ENCODE data around the gene UBA3.

Gene UBA3

DNA sequence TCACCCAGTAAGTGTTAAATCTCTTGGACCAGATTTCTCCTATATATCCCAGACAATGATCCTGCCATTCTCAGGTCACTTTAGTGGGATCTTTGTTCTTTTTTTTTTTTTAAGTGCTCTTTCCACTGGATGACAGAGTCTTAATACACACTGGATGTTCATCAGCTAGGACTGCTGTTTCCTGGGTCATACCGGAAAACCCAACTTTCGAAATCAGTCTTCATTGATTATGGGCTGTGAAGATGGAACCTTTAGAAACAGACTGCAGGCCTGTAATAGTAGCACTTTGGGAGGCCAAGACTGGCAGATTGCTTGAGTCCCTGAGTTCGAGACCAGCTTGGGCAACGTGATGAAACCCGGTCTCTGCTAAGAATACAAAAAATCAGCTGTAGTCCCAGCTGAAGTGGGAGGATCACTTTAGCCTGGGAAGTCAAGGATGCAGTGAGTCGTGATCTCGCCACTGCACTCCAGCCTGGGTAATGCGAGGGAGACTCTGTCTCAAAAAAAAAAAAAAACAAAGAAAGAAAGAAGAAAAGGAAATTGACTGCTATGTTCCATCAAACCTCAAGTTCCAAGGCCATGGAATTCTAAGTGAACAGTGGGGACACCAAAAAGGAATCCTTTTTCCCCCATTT lies 69.0 kb downstream of the UBA3 start:
- no peak for DNase-seq (ENCODE audit: low spot score)

DNA sequence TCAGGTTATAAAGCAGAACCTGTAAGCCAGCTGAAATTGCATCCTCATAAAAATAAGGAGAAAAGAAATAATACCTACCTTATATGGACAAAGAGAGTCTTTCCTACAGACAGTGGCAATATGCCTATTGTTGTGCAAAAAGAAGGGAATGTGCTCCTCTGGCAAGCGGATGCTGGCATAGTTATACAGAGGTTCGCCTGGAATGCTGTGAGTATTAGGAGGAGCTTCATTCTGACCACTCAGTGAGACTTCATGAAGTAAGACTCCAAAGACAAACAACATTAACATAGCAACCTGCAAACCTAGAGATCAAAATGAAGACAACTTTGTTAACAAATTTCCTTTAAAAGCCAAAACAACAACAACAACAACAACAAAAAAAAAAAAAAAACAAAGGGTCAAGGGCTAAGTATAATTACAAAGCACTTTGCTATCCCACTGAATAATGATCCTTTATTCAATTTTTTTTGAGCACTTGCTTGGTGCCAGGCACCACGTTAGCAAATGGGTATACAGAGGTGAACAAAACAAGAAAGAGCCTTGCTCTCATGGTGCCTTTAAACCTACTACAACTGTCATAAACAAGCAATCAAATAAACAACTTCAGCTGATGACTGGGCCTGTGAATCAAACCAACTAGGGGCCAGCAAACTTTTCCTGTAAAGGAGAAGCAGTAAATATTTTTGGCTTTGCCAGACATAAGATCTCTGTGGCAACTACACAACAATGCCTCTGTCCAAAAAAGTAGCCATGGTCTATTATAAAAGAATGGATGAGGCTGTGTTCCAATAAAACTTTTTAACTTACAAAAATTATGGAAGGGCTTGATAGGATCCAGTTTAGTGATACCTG lies 70.4 kb downstream of the UBA3 start:
- no peak for DNase-seq (ENCODE audit: low spot score)

DNA sequence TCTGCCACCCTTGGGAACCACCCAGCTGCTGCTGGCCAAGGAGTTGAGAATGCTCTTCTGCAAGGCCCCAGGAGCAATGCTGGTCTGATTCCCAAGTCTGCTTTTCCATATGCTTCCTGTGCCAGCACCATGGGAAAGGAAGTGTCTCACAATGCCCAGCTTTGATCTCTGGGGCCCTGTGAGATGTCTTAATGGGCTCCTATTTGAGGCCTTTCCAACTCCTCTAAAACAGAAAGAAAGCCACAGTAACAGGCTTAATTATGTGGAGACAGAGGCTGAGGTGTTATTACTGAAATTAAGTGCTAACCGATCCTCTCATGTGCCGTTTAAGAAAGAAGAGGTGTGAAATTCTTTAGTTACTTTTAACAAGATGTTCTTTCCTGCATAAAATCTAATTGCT lies 71.2 kb downstream of the UBA3 start:
- no peak for DNase-seq (ENCODE audit: low spot score)

DNA sequence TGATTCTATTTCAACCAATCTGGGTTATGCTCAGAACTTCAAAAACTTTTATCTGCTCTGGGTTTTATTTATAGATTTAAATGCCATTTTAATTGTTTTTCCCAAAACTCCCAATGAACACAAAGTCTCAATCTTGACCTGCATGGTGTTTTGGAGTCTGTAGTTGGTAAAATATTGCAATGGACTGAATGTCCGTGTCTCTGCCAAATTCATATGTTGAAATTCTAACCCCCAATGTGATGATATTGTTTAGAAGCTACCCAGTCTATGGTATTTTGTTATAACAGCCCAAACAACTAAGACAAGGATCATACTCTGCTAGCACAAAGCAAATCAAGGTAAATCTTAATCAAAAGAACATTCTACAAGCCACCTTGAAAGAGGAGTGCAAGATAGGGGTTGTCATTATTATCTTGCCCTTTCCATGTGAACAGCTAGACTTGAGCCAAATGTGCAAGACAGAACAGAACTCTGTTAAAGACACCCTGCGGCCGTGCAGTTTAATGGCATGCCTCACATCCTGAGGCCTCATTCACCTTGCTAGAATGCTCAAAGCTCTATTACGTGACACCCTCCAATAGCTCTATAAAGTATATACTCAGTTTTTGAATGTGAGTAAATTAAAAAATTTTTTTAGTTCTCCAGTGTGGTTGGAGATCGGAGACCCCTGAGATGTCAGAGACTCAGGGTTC lies 74.2 kb downstream of the UBA3 start:
- DNase-seq (ENCODE audit: low spot score), result no peak

DNA sequence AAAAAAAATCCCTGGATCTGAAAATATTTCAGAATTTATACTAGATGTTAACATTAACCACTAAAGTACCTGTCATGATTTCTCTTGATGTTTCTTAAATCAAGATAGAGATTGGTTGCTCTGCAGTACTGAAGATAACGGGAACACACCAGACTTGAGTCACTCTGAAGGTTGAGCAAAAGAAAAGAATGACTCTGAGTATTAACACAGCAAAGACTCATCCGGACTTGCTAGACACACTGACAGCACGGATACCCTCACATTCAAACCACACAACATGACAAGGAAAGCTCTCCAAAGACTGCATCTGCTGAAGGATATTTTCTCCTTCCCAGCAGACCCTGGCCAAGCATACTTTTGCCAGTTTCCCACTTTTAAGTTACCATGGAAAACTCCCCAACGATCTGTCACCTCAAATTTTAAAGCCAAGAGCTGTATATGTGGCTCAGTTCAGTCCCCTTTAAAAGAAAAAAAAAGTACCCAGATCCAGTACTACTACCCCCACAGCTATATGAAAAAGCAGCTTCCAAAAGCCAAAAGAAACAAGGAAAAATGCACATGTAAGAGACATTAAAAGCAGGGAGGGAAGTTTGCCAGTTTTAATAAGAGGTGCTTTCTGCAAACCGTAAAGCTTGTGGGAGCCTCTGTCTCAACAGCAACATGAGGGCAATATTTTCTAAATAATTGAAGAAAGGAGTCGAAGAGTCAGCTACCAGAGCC lies 74.9 kb downstream of the UBA3 start:
- DNase-seq (ENCODE audit: low spot score), result no peak

Data from germinal center (tissue), 1 donor.